GM12891 (cell line): ENCODE results near the gene DOCK2.
"Not testable (repeated sequence)": the region's sequence is repeated elsewhere in the genome, so short reads cannot be mapped to it uniquely, and the experiment has no call there.

Experiments
- DNase-seq: peaks from one replicate; pipeline ENCODE4 v3.0.0; 2011; ENCODE audit warnings: low spot score; ENCODE audit not compliant: insufficient read length
- FAIRE-seq: peaks from 2 replicates; lab custom pipeline; 2011; peaks lifted over from hg19 to GRCh38; lab: Jason Lieb, UNC
- PAX5 ChIP-seq: IDR thresholded peaks from 2 replicates; pipeline ENCODE4 v1.6.1; 2011; ENCODE audit warnings: low read length, moderate library complexity, mild to moderate bottlenecking; ENCODE audit not compliant: insufficient read depth, severe bottlenecking
- POLR2A ChIP-seq: IDR thresholded peaks from 2 replicates; pipeline ENCODE4 v1.6.1; 2011; ENCODE audit warnings: low read depth, low read length, control low read depth
- POLR2AphosphoS5 ChIP-seq: IDR thresholded peaks from 2 replicates; pipeline ENCODE4 v1.6.1; 2011; ENCODE audit warnings: low read depth, low read length, control low read depth
- POU2F2 ChIP-seq: IDR thresholded peaks from 2 replicates; pipeline ENCODE4 v1.6.1; 2011; ENCODE audit warnings: low read depth, mild to moderate bottlenecking, control low read depth, low read length, moderate library complexity
- SPI1 ChIP-seq: IDR thresholded peaks from 2 replicates; pipeline ENCODE4 v1.6.1; 2011; ENCODE audit warnings: low read depth, low read length, control low read depth
- TAF1 ChIP-seq: IDR thresholded peaks from 2 replicates; pipeline ENCODE4 v1.6.1; 2011; ENCODE audit warnings: low read depth, low read length, control low read depth

The DOCK2 gene

GRCh38 chr5:169762338-169763095 is 125.4 kb downstream of the DOCK2 start:
- no peak for TF ChIP-seq POLR2A
- no peak for TF ChIP-seq POU2F2
- TF ChIP-seq PAX5: no peak
- TF ChIP-seq POLR2AphosphoS5: no peak
- TF ChIP-seq SPI1: no peak
- TF ChIP-seq TAF1: no peak
- no peak for DNase-seq

GRCh38 chr5:169763376-169764017 is 126.4 kb downstream of the DOCK2 start:
- TF ChIP-seq POU2F2 (no peak), POLR2A (no peak), SPI1 (no peak)
- no peak for DNase-seq
- FAIRE-seq: no peak

More at GRCh38 chr5:169762338-169763095, 125.4 kb downstream of the DOCK2 start:
- FAIRE-seq: no peak

- no peak for FAIRE-seq
- no peak for DNase-seq
- TF ChIP-seq POU2F2: no peak
- TF ChIP-seq TAF1: no peak
- TF ChIP-seq PAX5: no peak
These were observed 126.9 kb downstream of the DOCK2 start for GRCh38 chr5:169764018-169764378.

- no peak for TF ChIP-seq TAF1
- no peak for TF ChIP-seq POU2F2
- TF ChIP-seq SPI1: no peak
- TF ChIP-seq POLR2A: no peak
- TF ChIP-seq PAX5: no peak
- no peak for TF ChIP-seq POLR2AphosphoS5
- DNase-seq (no peak), FAIRE-seq (no peak)
These were observed 128.3 kb downstream of the DOCK2 start for GRCh38 chr5:169765176-169765996.

- not testable (repeated sequence) for FAIRE-seq, DNase-seq
- peak; percentile 71 for TF ChIP-seq POU2F2
These were observed 129.9 kb downstream of the DOCK2 start for GRCh38 chr5:169766943-169767342.

GRCh38 chr5:169767938-169768337 is 130.9 kb downstream of the DOCK2 start:
- 0 out of 2 replicates have a peak, but pooled peaks have one; percentile 14 for TF ChIP-seq POU2F2
- no peak for TF ChIP-seq SPI1
- FAIRE-seq (peak; percentile 81), DNase-seq (no peak)

GRCh38 chr5:169768416-169768815 is 131.3 kb downstream of the DOCK2 start:
- TF ChIP-seq POU2F2 (no peak), SPI1 (no peak), TAF1 (no peak), POLR2A (no peak), PAX5 (no peak), POLR2AphosphoS5 (no peak)
- FAIRE-seq (no peak), DNase-seq (no peak)

- TF ChIP-seq PAX5 (no peak), POLR2A (no peak), POLR2AphosphoS5 (no peak), TAF1 (no peak), POU2F2 (no peak), SPI1 (no peak)
- no peak for FAIRE-seq
- DNase-seq: no peak
These were observed 133.0 kb downstream of the DOCK2 start for GRCh38 chr5:169770109-169770508.

GRCh38 chr5:169772256-169772655 is 135.2 kb downstream of the DOCK2 start:
- DNase-seq (no peak), FAIRE-seq (no peak)
- TF ChIP-seq POLR2AphosphoS5: no peak

GRCh38 chr5:169772688-169773087 is 135.6 kb downstream of the DOCK2 start:
- FAIRE-seq (no peak), DNase-seq (no peak)
- TF ChIP-seq POLR2AphosphoS5: no peak
- no peak for TF ChIP-seq SPI1
- TF ChIP-seq TAF1: no peak
- no peak for TF ChIP-seq POU2F2

GRCh38 chr5:169777159-169777558 is 140.1 kb downstream of the DOCK2 start:
- no peak for TF ChIP-seq POLR2A
- no peak for TF ChIP-seq POU2F2
- TF ChIP-seq SPI1: no peak
- no peak for TF ChIP-seq TAF1
- DNase-seq (no peak), FAIRE-seq (peak; percentile 51)
